ENCODE data around the gene NEK7. TPM values are rescaled to one million over a fixed set of nuclear protein-coding genes. Genes with fewer than 3 reads are reported as not detected.

NEK7 gene
- total and polyA plus RNA-seq, 9 of the 15 experiments (the other 6 are each of a cell fraction or from before 2014, with no cell fraction given), result 8.5 to 37.3 (median 27.7) TPM

DNA sequence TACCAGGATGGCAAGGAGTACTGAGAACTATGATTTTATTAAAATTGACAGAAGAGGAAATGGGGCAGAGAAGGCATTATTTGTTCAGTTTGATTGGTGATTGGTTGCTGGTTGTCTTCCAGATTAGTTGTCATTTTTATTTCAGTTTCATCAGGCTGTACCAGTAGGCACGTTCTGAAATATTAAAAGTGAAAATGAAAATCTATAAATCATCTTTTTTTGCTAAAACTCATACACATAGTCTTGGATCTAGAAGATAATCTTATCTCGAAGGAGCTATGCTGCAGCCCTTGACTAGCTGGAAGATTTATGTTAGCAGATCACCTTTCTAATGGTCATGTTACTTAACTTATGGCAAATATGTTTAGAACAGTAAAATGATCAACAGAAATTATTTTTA is 29.0 kb downstream of the NEK7 start (continued):
- TF ChIP-seq HDAC8 (tag; IDR thresholded peaks at IDR 0.05) (no peak), CHD4 (IDR thresholded peaks at IDR 0.05; ENCODE audit: insufficient read depth, insufficient replicate concordance, low read depth, low read length, poor library complexity, severe bottlenecking) (no peak), ZNF12 (CRISPR knock-in tag; IDR thresholded peaks at IDR 0.05) (no peak), POLR2AphosphoS5 (IDR thresholded peaks at IDR 0.05; ENCODE audit: control insufficient read depth, insufficient read depth, low read depth, low read length) (no peak), E2F1 (CRISPR knock-in tag; IDR thresholded peaks at IDR 0.05) (no peak), FIP1L1 (IDR thresholded peaks at IDR 0.05; ENCODE audit: low read depth, low read length, poor library complexity, severe bottlenecking) (no peak), SIX5 (IDR thresholded peaks at IDR 0.05; ENCODE audit: borderline replicate concordance in 1 of 2, insufficient read depth in 1 of 2, low read depth in 1 of 2, low read length in 2 of 2) (no peak), TAL1 (IDR thresholded peaks at IDR 0.05) (peak; percentile 31; the same call in 1 of the 2 replicates), CBX5 (IDR thresholded peaks at IDR 0.05; ENCODE audit: borderline replicate concordance, low read depth) (no peak), FOS (IDR thresholded peaks at IDR 0.05; ENCODE audit: extremely low read depth, insufficient read length) (no peak), NR0B1 (IDR thresholded peaks at IDR 0.05; ENCODE audit: partially characterized antibody) (no peak), NFXL1 (CRISPR knock-in tag; IDR thresholded peaks at IDR 0.05) (no peak), MBD1 (CRISPR knock-in tag; IDR thresholded peaks at IDR 0.05) (no peak), E2F3 (CRISPR knock-in tag; IDR thresholded peaks at IDR 0.05) (no peak), MTA3 (IDR thresholded peaks at IDR 0.05; ENCODE audit: borderline replicate concordance) (no peak), PTBP1 (IDR thresholded peaks at IDR 0.05; ENCODE audit: low read depth, low read length) (no peak), RBM17 (IDR thresholded peaks at IDR 0.05; ENCODE audit: borderline replicate concordance, low read depth, low read length) (no peak), HMBOX1 (IDR thresholded peaks at IDR 0.05) (peak; percentile 52; the same call in 1 of the 2 replicates), FOXP1 (CRISPR knock-in tag; IDR thresholded peaks at IDR 0.05) (no peak), ZNF449 (CRISPR knock-in tag; IDR thresholded peaks at IDR 0.05) (no peak), BHLHE40 (IDR thresholded peaks at IDR 0.05; ENCODE audit: low read length) (no peak), ZNF77 (CRISPR knock-in tag; IDR thresholded peaks at IDR 0.05) (no peak)
